LNCaP clone FGC (cell line): ENCODE results near the gene ZNF638.
"Not testable (repeated sequence)": the region's sequence is repeated elsewhere in the genome, so short reads cannot be mapped to it uniquely, and the experiment has no call there.

Source experiments
- DNase-seq: peaks from one replicate; pipeline ENCODE4 v3.0.0-alpha.2; 2011; ENCODE audit warnings: low read depth
- H3K4me3 ChIP-seq: 2 replicates; pipeline ENCODE4 v1.5.1; 2011; ENCODE audit warnings: mild to moderate bottlenecking, low read depth, low read length, control low read depth
- CTCF ChIP-seq: IDR thresholded peaks from 2 replicates; pipeline ENCODE4 v1.5.1; 2012; ENCODE audit warnings: mild to moderate bottlenecking; ENCODE audit not compliant: control insufficient read depth, insufficient read depth; ENCODE audit errors: extremely low read depth

The ZNF638 gene

DNA sequence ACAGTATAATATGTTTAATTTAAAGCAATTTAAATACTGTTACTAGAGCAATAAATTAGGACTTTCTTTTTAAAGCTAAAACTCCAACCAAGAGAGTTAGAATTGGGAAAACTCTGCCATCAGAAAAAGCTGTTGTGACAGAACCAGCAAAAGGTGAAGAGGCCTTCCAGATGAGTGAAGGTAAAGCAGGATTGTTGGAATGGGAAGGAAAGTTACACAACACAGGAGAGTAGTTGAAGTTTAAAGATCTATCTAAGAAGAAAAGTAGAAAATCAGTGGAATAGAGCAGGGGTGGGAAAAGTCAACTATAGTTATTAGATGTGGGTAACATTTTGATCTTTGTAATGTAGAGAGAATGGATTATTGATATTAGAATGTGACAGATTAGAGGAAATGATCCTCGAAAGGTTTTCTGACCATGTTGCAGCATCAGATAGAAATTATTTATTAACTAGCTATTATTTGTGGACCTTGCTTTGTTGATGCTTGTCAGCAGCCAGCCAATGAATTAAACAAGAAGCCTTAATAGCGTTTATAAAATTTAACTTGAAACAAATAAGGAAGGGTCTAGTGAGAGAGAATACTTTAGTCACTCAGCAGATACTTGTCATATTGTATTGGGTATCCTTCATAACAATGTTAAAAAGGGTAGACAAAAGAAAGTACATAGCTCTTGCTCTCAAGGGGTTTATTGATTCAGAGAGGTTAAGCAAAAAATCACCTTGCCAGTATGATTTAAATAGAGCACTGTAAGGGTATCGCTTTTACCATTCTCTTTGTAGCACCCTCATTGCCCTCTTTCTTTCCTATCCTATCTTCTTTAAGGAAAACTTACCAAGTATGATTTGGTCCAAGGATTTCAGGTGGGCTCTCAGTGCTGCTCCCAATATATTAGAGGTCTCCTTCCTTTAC lies 97.1 kb downstream of the ZNF638 start:
- no peak for DNase-seq
- no peak for TF ChIP-seq CTCF
- H3K4me3 ChIP-seq, result no peak overlapping the region

GRCh38 chr2:71445142-71445541 lies 113.6 kb downstream of the ZNF638 start:
- H3K4me3 ChIP-seq, DNase-seq: not testable (repeated sequence)

DNA sequence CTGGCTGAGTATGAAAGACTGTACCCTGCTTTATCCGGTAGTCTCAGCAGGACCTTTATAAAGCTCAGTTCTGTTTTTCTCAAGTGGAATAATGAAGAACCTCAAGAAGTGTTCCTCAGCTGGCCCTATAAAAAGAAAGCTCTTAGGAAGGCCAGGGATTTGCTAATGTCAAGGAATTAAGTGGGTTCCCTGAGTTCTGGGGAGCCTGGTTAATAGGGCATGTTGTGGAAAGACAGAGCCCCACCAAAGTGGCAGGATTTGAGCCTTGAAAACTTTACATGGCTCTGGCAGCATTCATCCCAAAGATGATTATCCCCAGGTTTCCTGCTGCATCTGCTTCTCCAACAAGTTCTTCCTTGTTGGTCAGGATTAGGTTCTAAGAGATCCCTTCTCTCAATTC lies 114.9 kb downstream of the ZNF638 start:
- DNase-seq, result no peak
- no peak for TF ChIP-seq CTCF
- no peak overlapping the region for H3K4me3 ChIP-seq

- no peak for DNase-seq
- TF ChIP-seq CTCF, result no peak
- H3K4me3 ChIP-seq, result no peak overlapping the region
Observed at GRCh38 chr2:71449343-71449742, 117.8 kb downstream of the ZNF638 start.

DNA sequence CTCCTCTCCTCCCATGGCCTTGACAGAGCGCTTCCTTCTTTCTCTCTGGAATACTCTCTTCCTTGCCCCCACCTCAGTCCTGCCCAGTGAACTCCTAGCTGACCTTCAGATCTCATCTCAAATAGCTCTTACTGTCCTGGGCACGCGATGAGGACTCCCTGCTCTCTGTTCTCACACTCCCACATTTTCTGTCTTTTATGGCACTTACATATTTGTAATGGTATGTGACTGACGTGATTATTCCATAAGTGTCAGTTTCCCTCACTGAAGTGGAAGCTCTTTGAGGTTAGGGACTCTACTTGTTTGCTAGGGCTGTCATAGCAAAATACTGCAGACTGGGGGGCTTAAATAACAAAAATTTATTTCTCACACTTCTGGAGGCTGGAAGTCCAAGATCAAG lies 120.1 kb downstream of the ZNF638 start:
- no peak overlapping the region for H3K4me3 ChIP-seq
- no peak for TF ChIP-seq CTCF
- DNase-seq, result no peak

GRCh38 chr2:71452565-71452964 lies 121.0 kb downstream of the ZNF638 start:
- no peak for DNase-seq
- H3K4me3 ChIP-seq, result no peak overlapping the region
- no peak for TF ChIP-seq CTCF

GRCh38 chr2:71453404-71454220 lies 122.0 kb downstream of the ZNF638 start, which contains the start of gene DYSF:
Gene DYSF, plus strand, starts transcription at chr2:71453561.
- TF ChIP-seq CTCF, result no peak
- DNase-seq, result no peak
- H3K4me3 ChIP-seq, result no peak within 1 kb of the TSS
